GM18511 (cell line): ENCODE data around the gene UBL4B.
A peak's percentile ranks its signal among the peaks of the same experiment; 100 is the strongest.

ENCODE experiments used
- ATAC-seq: cut with Tn5 transposase; IDR thresholded peaks from one replicate; pipeline ENCODE4 v1.9.1; 2021; ENCODE audit warnings: mild to moderate bottlenecking, moderate library complexity; ENCODE audit not compliant: unreplicated experiment

Gene UBL4B

GRCh38 chr1:110084227-110085078 lies 27.8 kb upstream of the UBL4B start:
- ATAC-seq: no peak

- ATAC-seq: no peak
Observed at GRCh38 chr1:110085671-110086070, 26.6 kb upstream of the UBL4B start.

GRCh38 chr1:110086961-110087360 lies 25.3 kb upstream of the UBL4B start:
- no peak for ATAC-seq

- ATAC-seq: peak; percentile 73
Observed at GRCh38 chr1:110087812-110088738, 24.2 kb upstream of the UBL4B start.

- ATAC-seq: no peak
Observed at GRCh38 chr1:110088739-110089316, 23.4 kb upstream of the UBL4B start.

GRCh38 chr1:110089561-110090275 lies 22.5 kb upstream of the UBL4B start:
- ATAC-seq: no peak

- no peak for ATAC-seq
Observed at GRCh38 chr1:110091381-110091780, 20.9 kb upstream of the UBL4B start.

GRCh38 chr1:110091791-110092190 lies 20.5 kb upstream of the UBL4B start:
- no peak for ATAC-seq

- ATAC-seq: no peak
Observed at GRCh38 chr1:110092991-110093390, 19.3 kb upstream of the UBL4B start.

- ATAC-seq: no peak
Observed at GRCh38 chr1:110094931-110095654, 17.1 kb upstream of the UBL4B start.

- no peak for ATAC-seq
Observed at GRCh38 chr1:110097507-110098221, 14.6 kb upstream of the UBL4B start.

GRCh38 chr1:110098222-110099026 lies 13.8 kb upstream of the UBL4B start:
- no peak for ATAC-seq

- ATAC-seq: no peak
Observed at GRCh38 chr1:110100335-110100734, 11.9 kb upstream of the UBL4B start.

- ATAC-seq: peak; percentile 68
Observed at GRCh38 chr1:110102081-110102480, 10.2 kb upstream of the UBL4B start.

- peak; percentile 67 for ATAC-seq
Observed at GRCh38 chr1:110106013-110106941, 6.0 kb upstream of the UBL4B start.

- no peak for ATAC-seq
Observed at GRCh38 chr1:110107867-110108469, 4.3 kb upstream of the UBL4B start.

GRCh38 chr1:110111081-110111480 lies 1.2 kb upstream of the UBL4B start:
- ATAC-seq: no peak
